CD4-positive, alpha-beta T cell treated with Interleukin-6 for 4 hours (primary cell): Measurements from ENCODE around the gene NCAPD2.

Experiments
- DNase-seq: peaks from one replicate; pipeline ENCODE4 v3.0.0-alpha.2; 2020; ENCODE audit warnings: mixed read lengths

The NCAPD2 gene

GRCh38 chr12:6535960-6536847, 42.3 kb downstream of the NCAPD2 start:
- peak; percentile 15 for DNase-seq

GRCh38 chr12:6536894-6537579, 43.1 kb downstream of the NCAPD2 start:
- DNase-seq = peak; percentile 21

- DNase-seq = peak; percentile 90
Measured at GRCh38 chr12:6537580-6538419, 43.9 kb downstream of the NCAPD2 start.

- no peak for DNase-seq
Measured at GRCh38 chr12:6538420-6539313, 44.8 kb downstream of the NCAPD2 start.

GRCh38 chr12:6539314-6539682, 45.4 kb downstream of the NCAPD2 start:
- DNase-seq = no peak

GRCh38 chr12:6539707-6540134, 45.8 kb downstream of the NCAPD2 start:
- no peak for DNase-seq

- DNase-seq = peak; percentile 66
Measured at GRCh38 chr12:6540181-6540877, 46.4 kb downstream of the NCAPD2 start.

GRCh38 chr12:6541371-6542165, 47.7 kb downstream of the NCAPD2 start:
- no peak for DNase-seq

- DNase-seq = peak; percentile 16
Measured at GRCh38 chr12:6542209-6543009, 48.5 kb downstream of the NCAPD2 start.

- DNase-seq = no peak
Measured at GRCh38 chr12:6546016-6546415, 52.1 kb downstream of the NCAPD2 start.

- no peak for DNase-seq
Measured at GRCh38 chr12:6547566-6547965, 53.7 kb downstream of the NCAPD2 start.

- DNase-seq = no peak
Measured at GRCh38 chr12:6547987-6548386, 54.1 kb downstream of the NCAPD2 start.

- DNase-seq = no peak
Measured at GRCh38 chr12:6548556-6548955, 54.7 kb downstream of the NCAPD2 start.

GRCh38 chr12:6548966-6549683, 55.2 kb downstream of the NCAPD2 start:
- no peak for DNase-seq

- DNase-seq = no peak
Measured at GRCh38 chr12:6549684-6550151, 55.8 kb downstream of the NCAPD2 start.

GRCh38 chr12:6550294-6551062, 56.6 kb downstream of the NCAPD2 start:
- DNase-seq = no peak

GRCh38 chr12:6551063-6551461, 57.2 kb downstream of the NCAPD2 start:
- no peak for DNase-seq

- DNase-seq = no peak
Measured at GRCh38 chr12:6551496-6552139, 57.7 kb downstream of the NCAPD2 start.
